Fibroblast of villous mesenchyme (primary cell): Measurements from ENCODE around the gene PNCK. TPM values are rescaled to one million over a fixed set of nuclear protein-coding genes. Genes with fewer than 3 reads are reported as not detected.
"Not testable (repeated sequence)": the region's sequence is repeated elsewhere in the genome, so short reads cannot be mapped to it uniquely, and the experiment has no call there.

Source experiments
- DNase-seq: peaks from one replicate; pipeline ENCODE4 v3.0.0-alpha.2; 2010; ENCODE audit warnings: low read depth
- H3K4me3 ChIP-seq: 2 replicates; pipeline ENCODE4 v1.5.1; 2011; ENCODE audit warnings: low read depth, mild to moderate bottlenecking, low read length
- total RNA-seq: library from RNA; depleted of rRNA; stranded (reverse); fragments of >200 nt; gene quantifications from 2 replicates; pipeline ENCODE4 v1.2.3, GENCODE V29; 2012
- TF ChIP-seq, protein P1 (sequence below): IDR thresholded peaks from 2 replicates; pipeline ENCODE4 v1.5.1; 2012; ENCODE audit warnings: low read depth, mild to moderate bottlenecking, low read length; ENCODE audit not compliant: insufficient read depth

Gene PNCK
- total RNA-seq, 1 donor = under 0.01 TPM

DNA sequence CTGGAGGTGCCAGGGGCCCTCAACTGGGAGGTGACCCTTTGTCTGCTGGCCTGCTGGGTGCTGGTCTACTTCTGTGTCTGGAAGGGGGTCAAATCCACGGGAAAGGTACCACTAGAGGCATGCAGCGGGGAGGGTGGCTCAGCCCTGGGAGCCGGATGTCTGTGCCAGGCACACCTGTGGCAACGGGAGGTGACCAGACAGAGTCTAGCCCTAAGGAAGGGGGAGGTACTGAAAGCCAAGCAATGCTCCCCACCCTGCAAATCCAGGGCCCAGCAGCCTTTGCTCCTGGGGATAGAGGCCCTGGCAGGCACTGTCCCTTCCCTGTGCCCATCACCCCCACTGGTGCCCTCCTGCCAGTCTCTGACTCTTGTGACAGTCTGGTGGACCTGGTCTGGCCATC, 18.4 kb upstream of the PNCK start:
- TF ChIP-seq, protein P1, sequence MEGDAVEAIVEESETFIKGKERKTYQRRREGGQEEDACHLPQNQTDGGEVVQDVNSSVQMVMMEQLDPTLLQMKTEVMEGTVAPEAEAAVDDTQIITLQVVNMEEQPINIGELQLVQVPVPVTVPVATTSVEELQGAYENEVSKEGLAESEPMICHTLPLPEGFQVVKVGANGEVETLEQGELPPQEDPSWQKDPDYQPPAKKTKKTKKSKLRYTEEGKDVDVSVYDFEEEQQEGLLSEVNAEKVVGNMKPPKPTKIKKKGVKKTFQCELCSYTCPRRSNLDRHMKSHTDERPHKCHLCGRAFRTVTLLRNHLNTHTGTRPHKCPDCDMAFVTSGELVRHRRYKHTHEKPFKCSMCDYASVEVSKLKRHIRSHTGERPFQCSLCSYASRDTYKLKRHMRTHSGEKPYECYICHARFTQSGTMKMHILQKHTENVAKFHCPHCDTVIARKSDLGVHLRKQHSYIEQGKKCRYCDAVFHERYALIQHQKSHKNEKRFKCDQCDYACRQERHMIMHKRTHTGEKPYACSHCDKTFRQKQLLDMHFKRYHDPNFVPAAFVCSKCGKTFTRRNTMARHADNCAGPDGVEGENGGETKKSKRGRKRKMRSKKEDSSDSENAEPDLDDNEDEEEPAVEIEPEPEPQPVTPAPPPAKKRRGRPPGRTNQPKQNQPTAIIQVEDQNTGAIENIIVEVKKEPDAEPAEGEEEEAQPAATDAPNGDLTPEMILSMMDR = no peak
- no peak overlapping the region for H3K4me3 ChIP-seq
- no peak for DNase-seq

DNA sequence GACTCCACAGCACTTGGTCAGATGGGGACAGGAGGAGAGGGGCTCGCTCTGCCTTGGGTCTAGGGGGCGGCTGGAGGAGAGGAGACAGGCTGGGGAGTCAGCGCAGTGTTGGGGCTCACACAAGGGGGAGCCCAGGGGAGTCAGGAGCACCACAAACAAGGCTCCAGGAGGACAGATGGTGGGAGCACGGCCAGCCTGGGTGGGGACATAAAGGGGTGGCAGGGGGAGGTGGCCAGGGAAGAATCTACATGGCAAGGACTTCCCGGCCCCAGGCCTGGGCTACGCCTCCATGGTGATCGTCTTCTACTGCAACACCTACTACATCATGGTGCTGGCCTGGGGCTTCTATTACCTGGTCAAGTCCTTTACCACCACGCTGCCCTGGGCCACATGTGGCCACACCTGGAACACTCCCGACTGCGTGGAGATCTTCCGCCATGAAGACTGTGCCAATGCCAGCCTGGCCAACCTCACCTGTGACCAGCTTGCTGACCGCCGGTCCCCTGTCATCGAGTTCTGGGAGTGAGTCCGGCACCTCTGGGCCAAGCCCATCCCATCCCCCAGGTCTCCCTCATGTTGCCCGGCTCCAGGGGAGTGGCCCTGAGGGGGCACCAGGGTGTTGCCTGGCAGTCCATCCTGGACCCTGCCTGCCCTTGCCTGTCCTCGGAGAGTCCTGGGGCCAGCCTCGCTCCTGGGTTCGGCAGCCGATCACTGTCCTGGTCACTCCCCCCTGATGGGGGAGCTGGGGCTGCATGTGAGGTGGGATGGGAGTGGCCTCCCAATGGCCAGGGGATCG, 17.6 kb upstream of the PNCK start:
- DNase-seq, H3K4me3 ChIP-seq: not testable (repeated sequence)

DNA sequence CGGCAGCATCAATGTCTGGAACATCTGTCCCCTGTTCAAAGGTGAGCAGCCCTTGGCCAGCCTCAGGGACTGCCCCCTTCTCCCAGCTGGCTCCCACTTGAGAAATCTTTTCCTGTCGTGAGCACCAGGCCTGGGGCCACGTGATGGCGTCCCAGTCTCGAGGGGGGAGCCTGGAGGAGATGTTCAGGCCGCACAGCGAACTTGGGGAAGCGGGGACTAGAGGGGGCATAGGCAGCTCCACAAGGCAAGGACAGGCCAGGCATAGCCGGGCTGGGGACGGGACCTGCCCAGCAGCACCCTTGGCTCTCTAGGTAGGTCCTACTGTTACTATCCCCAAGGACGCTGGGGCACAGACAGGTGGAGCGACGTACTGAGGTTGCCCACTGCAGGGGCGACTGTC, 16.9 kb upstream of the PNCK start:
- TF ChIP-seq, protein P1 = no peak
- H3K4me3 ChIP-seq = no peak overlapping the region
- no peak for DNase-seq

DNA sequence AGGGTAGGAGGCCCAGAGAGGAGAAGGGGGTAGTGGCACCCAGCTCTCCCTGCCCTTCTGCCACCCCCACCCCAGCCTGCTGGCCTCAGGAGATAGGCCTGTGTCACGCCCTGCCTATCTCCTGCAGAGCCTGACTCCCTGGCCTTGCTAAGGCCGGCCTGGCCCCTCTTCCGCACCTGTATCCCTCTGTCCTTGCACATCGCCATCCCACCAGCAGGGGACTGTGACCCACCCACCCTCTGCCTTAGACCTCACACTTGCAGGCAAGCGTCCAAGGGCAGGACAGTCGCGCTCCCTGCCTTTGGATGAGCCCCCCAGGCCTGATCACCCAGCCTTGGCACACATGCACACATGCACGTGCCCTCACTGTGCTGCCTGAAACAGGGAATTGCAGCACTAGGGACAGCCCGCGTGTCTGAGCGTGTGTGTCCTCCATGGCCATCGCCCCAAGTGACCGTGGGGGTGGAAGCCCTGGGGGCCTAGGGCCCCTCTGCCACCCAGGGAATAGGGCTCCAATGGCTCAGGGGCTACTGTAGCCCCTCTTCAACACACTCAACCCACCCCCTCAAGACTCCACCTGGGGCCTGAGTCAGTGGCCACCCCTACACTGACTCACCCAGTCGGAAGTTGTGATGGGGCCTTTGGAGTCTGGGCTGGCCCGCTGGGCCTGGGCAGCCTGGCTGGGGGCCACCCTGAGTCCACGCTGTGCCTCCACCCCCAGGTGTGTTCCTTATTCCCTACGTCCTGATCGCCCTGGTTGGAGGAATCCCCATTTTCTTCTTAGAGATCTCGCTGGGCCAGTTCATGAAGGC, 16.2 kb upstream of the PNCK start:
- TF ChIP-seq, protein P1 = no peak
- H3K4me3 ChIP-seq = no peak overlapping the region
- DNase-seq = no peak

DNA sequence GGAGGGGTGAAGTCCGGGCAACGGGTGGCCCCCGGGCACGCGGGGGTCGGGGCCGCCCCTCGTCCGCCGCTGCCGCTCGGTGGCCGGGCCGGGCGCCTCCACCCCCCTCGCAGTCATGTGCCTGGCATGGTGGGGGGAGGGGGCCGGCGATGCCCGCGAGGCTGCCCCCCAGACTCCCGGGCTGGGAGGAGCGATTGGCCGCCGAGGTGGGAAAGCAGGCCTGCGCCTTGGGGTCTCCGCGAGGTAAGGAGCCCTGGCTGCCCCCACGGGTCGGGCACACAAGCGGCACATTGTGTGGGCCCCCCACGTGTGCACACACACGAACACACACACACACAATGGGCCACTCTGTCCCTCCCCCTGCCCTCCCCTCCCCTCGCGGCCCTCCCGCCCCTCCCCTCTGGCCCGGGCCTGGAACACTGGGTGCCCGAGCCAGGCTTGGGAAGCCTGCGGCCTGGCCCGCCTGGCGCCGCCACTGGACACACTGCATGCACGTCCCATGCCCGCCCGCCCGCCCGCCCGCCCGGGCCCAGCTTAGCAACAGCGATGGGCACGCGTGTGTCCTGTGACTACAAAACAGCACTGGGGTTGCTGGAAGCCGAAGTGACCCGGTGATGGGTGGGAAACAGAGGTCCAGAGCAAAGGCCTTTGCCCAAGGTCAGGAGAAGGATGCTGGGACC, 15.4 kb upstream of the PNCK start:
- TF ChIP-seq, protein P1 = no peak
- peak overlapping the region; percentile 49 for H3K4me3 ChIP-seq
- DNase-seq = peak; percentile 8

DNA sequence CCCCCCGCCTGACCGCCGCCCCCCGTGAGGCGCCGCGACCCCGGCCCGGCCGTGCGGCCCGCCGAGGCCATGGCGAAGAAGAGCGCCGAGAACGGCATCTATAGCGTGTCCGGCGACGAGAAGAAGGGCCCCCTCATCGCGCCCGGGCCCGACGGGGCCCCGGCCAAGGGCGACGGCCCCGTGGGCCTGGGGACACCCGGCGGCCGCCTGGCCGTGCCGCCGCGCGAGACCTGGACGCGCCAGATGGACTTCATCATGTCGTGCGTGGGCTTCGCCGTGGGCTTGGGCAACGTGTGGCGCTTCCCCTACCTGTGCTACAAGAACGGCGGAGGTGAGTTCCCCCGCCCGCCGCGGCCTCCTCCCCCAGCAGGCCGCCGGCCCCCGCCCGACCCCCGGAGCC, 14.9 kb upstream of the PNCK start:
- H3K4me3 ChIP-seq = peak overlapping the region; percentile 45
- DNase-seq = no peak
- TF ChIP-seq, protein P1 = no peak

DNA sequence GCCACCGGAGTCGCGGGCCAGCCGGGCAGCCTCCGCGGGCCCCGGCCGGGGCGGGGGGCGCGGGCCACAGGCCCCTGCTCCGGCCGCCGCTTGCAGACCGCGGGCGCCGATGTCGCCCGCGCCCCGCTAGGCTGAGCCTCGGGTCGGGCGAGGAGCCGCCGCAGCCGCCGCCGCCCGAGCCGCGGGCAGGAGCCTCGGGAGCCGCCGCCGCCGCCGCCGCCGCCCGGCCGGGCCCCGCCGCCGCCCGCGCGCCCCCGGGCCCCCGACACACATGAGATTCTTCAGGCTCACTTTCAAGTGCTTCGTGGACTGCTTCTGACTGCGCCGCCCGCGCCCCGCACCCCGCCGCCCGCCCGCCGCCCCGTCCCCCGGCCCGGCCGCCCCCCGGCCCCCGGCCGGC, 14.5 kb upstream of the PNCK start:
- H3K4me3 ChIP-seq = no peak overlapping the region
- no peak for DNase-seq
- TF ChIP-seq, protein P1 = no peak
